Non-pigmented ciliary epithelial cell (primary cell): ENCODE measurements around the gene CACNB2.

Experiments
- DNase-seq: peaks from one replicate; pipeline ENCODE4 v3.0.0-alpha.2; 2010; ENCODE audit warnings: low read depth

CACNB2 gene

GRCh38 chr10:18340496-18341051 lies 200.3 kb downstream of the CACNB2 start:
- DNase-seq = no peak

DNA sequence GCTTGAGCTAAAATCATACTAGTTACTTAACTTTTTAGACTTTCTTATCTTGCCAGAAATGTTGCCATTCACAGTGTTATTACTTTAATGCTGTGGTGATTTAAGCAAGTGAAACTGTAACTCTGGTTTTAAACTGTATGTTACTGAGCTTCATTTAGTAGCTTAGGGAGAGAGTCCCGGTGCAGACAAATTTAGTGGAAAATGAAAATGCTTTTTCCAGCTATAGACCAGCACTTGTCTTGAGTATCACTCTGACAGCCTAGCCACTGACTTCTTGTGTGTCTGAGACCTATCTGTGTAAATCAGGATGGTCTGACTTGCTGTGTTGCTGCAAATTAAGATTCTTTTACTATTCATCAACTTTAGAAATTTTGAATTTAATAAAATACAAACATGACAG lies 200.8 kb downstream of the CACNB2 start:
- DNase-seq = no peak

DNA sequence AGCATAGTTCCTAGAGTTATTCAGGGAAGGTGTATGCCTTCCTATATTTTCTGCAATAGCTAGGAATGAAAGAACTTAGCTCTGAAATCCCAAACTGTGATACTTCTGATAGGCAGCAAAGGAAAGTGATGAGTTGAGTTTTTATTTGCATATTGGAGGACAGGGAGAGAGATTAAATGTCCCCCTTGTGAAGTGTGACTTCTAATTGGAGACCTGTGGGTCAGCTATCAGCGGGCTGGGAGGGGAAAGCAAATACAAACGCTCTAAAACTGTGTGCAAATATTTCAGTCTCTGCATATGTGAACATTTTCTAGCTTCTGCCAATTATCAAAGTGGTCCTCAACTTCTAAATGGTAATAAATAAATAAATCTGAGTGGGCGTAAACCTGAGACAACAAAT lies 203.3 kb downstream of the CACNB2 start:
- no peak for DNase-seq

- DNase-seq = no peak
These were observed 205.1 kb downstream of the CACNB2 start for GRCh38 chr10:18345308-18345707.

- no peak for DNase-seq
These were observed 210.1 kb downstream of the CACNB2 start for GRCh38 chr10:18350340-18350739.

- DNase-seq = no peak
These were observed 211.2 kb downstream of the CACNB2 start for GRCh38 chr10:18351421-18351820.

GRCh38 chr10:18352175-18352574 lies 212.0 kb downstream of the CACNB2 start:
- no peak for DNase-seq

DNA sequence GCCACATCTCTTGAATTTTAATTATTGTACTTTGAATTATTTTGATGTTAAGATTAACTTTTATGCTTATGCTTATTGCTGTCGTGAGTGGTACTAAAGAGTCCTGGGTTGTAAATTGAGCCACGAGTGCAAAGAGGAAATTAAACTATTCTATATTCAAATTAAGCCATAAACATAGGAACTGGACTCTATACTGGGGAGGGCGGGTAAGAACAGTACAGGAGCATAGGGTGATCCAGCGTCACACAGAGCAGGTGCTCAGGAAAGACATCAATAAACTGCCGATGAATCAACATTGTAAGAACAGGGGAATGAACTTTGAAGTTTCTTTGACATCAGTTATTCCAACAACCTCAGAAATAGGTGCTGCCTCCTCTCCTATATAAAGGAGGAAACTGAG lies 219.6 kb downstream of the CACNB2 start:
- DNase-seq = no peak

GRCh38 chr10:18362892-18363291 lies 222.7 kb downstream of the CACNB2 start:
- no peak for DNase-seq

- no peak for DNase-seq
These were observed 225.0 kb downstream of the CACNB2 start for GRCh38 chr10:18364987-18365775.

DNA sequence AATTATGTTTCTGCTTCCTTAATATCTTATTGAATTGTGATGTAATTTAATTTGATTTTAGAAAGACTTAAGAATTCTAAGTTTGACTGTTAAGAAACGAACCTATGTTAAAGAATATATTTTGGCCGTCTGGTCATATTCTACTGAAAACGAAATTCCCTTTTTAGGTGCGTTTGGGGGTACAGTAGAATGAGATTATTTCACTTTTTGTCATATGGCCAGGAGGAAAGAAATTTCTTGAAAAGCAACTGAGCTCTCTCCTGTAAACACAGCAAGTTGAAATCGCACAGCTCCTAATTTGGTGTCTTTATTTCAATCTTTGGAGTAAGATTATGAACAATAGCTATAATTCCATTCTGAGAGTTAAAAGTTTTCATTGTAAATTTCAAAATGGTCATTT lies 227.6 kb downstream of the CACNB2 start:
- DNase-seq = no peak

GRCh38 chr10:18368273-18368672 lies 228.0 kb downstream of the CACNB2 start:
- DNase-seq = no peak

DNA sequence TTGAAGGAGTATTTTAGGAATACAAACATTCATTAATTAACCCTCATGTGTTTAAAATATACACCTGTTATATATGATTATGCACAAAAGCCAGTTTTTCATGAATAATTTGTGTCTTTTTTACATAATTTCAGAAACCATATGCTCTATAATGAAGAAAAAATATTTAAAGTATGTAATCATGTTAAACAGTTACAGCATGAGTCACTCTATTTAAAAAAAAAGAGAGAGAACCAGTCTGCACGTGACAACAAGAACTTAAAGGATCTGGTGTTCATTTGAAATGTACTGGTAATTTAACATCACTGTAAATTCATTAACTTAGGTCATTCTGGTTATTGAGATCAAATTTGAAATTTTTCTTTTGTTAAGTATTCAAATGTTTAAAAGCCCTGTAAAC lies 228.5 kb downstream of the CACNB2 start:
- DNase-seq = no peak

DNA sequence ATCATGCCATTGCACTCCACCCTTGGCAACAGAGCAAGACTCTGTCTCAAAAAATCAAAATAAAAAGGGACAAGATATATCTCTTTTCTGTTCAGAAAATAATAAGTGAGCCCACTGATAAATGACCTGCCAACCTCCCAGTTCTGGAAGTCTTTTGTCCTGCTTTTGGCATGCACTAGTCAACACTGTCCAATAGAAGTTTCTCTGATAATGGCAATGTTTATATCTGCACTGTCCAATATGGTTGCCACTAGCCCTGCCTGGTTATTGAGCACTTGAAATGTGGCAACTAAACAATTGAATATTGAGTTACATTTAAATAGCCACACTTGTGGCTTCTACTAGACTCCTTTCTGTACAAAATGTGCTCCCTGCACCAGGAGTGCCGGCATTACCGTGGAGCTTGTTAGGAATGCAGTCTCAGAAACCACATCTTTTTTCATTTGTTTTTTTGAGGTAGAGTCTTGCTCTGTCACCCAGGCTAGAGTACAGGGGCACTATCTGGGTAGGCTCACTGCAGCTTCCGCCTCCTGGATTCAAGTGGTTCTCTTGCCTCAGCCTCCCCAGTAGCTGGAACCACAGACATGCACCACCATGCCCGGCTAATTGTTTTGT lies 229.7 kb downstream of the CACNB2 start:
- DNase-seq = no peak

DNA sequence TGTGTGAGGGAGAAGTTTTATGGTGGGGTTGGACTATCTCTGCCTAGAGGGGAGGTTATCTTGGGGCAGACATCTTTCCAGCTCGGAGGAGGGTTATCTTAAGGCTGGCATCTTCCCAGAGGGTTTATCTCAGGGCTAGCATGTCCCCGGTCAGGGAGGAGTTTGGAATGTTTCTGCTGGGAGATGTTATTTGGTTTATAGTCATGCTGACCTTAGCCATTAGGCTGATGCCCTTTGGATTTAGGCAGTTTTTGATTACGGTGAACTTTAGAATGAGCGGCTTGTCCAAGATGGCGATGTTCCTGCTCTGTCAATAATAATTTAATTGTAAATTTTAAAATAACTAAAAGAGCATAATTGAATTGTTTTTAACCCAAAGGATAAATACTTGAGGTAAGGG lies 236.4 kb downstream of the CACNB2 start:
- no peak for DNase-seq

DNA sequence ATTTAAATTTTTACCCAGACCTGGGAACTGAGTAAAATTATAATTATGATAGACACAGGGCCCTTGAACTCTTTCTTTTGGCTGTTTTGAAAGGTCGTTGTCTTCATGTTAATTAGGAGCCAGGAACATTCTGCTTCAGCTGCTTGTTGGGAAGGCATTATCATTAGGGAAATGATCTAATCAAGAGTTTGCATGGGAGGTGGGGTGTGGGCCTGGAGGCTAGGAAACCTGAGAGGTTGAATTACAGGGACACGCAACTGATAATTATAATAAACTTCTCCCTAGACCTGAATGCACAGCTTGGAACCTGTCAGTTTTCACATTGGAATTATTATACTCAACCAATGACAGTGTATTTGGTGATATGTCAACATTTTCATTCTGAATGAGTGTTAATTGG lies 237.7 kb downstream of the CACNB2 start:
- DNase-seq = no peak

DNA sequence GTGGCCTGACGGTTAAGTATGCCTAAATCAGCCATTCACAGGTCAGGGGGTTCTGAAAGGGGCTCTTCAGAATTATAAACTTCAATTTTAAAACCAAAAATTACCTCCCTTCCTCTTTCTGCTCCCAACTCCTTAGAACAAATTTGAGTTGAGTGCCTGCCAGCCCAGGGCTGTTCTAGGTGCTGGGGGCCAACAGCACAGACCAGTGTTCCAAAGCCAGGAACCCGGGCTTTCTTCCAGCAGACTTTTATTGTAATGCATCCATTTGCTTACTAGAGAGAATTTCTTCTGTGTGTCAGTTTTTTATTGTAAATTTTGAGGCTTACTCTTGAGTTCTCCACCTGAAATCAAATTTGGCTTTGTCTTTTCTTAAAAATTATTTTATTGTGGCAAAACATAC lies 238.5 kb downstream of the CACNB2 start:
- DNase-seq = no peak

DNA sequence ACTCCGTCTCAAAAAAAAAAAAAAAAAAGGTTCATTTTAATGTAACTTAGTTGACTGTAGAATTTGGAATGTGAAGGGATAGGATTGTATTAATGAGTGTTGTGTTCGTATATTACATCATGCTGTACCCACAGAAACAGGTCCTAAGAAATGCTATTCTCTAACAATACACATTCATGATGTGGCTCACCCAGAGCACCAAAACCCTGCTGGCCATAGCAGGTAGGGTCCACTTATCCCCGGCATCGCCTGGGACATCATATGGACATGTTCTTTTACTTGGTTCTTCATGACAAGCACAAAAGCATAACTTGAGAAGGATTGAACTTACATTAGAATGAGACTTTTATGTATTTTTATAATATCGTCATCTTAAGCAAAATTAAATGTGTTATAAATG lies 241.5 kb downstream of the CACNB2 start:
- no peak for DNase-seq

DNA sequence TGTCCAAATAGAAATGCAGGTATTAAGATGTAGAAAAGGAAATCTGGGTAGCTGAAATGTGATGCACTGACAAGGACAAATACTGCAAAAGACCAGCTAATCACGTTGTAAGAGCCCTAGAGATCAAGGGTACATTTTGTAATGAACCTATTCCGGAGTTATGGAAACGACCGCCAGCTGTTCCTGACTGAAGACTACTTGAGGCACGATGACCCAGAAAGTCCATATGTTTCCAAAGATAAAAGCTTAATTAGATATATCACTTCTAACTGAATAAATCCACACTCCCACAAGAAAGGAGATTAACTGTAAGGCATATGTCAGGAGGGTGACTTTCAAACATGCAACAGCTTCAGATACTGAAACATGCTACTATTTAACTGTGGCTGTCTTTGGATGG lies 257.7 kb downstream of the CACNB2 start:
- no peak for DNase-seq

GRCh38 chr10:18399158-18399557 lies 258.9 kb downstream of the CACNB2 start:
- no peak for DNase-seq

DNA sequence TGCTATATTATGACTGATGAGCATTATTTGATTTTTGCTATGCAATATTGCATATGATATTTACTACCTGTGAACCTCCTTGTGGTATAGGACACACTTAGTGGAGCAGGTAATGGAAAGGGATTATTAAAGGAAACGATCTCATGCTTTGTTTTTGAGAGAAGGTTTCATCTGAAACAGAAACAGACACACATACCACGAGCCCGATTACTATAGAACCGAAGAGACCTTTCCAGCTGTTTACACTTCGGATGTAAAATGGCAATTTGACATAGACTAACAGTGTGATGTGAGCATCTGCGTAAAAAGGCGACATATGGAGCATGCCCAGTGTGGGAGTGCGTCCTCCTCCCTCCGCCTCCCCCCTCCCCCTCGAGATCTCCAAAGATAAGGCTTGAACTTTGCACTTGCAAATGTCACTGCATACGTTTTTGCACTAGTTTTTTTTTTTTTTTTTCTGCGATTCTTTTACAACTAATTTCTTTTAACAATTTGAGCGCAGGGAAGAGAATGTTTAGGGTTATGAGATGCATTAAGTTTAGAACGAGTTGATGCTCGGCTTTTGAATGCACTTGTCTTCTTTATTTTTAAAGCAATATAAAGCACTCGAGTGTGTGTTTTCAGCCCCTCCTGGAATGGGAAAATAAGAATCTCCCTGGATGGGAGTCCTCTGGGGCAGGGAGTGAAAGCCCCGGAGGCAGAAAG lies 260.1 kb downstream of the CACNB2 start:
- DNase-seq = no peak

DNA sequence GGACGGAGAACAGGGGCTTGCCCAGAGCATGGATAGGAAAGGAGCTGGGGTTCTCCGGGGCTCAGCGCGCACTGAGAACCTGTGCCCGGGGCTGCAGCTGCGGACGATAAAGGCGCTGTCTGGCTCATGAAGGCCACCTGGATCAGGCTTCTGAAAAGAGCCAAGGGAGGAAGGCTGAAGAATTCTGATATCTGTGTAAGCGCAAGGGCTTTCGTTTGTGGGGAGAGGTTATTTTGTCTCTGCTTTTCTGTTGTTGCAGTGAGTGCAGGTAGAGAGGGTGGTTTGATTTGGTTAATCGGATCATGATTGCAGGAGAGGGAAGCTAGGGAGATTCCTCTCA lies 260.7 kb downstream of the CACNB2 start:
- no peak for DNase-seq
